ENCODE data around the gene GNG13.

DNA sequence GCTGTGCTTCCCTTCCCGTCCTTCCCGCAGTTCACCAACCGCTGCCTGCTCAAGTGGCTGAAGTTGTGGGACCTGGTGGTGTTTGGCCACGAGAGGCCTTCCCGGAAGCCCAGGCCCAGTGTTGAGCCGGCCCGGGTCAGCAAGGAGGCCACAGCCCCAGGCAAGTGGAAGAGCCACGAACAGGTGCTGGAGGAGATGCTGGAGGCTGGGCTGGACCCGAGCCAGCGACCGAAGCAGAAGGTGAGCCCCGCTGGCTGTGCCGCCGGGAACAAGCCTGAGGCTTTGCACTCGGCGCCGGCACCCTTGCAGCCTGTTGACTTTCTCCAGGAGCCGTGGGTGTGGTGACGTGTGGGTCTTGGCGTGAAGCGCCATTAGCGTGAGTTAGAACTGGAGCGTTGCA, 9.4 kb downstream of the GNG13 start:
- TF ChIP-seq, protein P1, sequence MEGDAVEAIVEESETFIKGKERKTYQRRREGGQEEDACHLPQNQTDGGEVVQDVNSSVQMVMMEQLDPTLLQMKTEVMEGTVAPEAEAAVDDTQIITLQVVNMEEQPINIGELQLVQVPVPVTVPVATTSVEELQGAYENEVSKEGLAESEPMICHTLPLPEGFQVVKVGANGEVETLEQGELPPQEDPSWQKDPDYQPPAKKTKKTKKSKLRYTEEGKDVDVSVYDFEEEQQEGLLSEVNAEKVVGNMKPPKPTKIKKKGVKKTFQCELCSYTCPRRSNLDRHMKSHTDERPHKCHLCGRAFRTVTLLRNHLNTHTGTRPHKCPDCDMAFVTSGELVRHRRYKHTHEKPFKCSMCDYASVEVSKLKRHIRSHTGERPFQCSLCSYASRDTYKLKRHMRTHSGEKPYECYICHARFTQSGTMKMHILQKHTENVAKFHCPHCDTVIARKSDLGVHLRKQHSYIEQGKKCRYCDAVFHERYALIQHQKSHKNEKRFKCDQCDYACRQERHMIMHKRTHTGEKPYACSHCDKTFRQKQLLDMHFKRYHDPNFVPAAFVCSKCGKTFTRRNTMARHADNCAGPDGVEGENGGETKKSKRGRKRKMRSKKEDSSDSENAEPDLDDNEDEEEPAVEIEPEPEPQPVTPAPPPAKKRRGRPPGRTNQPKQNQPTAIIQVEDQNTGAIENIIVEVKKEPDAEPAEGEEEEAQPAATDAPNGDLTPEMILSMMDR (IDR thresholded peaks at IDR 0.05; ENCODE audit: low read depth, low read length, poor library complexity, severe bottlenecking): no peak
- no peak for TF ChIP-seq EZH2phosphoT487 (IDR thresholded peaks at IDR 0.05; ENCODE audit: borderline replicate concordance, low read length)
